NT2/D1 (cell line): Measurements from ENCODE around the gene MUC4.

Experiments used
- SUZ12 ChIP-seq: IDR thresholded peaks from 2 replicates; pipeline ENCODE4 v1.6.1; 2011; ENCODE audit not compliant: insufficient read length, insufficient read depth; ENCODE audit errors: extremely low read depth
- YY1 ChIP-seq: IDR thresholded peaks from 2 replicates; pipeline ENCODE4 v1.6.1; 2011; ENCODE audit not compliant: insufficient read length, insufficient read depth
- ZNF274 ChIP-seq: IDR thresholded peaks from 2 replicates; pipeline ENCODE4 v1.6.1; 2011; ENCODE audit warnings: mild to moderate bottlenecking, low read depth, low read length

DNA sequence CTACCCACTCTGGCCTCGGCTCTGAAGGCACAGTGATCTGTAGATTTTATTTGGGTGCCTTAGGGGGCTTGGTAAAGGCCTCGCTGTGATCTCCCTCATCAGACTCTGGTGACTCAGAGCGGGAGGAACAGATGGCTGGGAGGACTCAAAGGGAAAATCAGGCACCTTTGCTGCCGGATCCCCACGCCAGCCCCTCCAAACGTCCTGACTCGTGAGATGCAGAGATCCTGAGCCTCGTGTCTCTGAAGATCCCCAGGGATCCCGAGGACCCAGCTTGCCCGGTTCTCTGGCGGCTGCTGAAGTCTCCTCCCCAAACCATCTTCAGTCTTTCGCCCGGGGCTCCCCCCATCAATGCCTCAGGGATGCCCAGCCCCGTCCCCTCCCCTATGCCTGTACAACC lies 58.1 kb downstream of the MUC4 start:
- TF ChIP-seq ZNF274 (no peak), YY1 (no peak), SUZ12 (no peak)
